Fibroblast of lung (primary cell): ENCODE measurements around the gene DLGAP1.

ENCODE experiments used
- EZH2 ChIP-seq: IDR thresholded peaks from 2 replicates; pipeline ENCODE4 v1.5.1; 2012; ENCODE audit warnings: low read length, control low read depth, mild to moderate bottlenecking; ENCODE audit errors: missing control alignments
- TF ChIP-seq, protein P1 (sequence below), 2 donors: IDR thresholded peaks in 1 of 2; conservative IDR thresholded peaks in 1 of 2; 1 replicate in 1 of 2; 2 replicates in 1 of 2; pipeline ENCODE4 v1.5.1; 2011 to 2012; ENCODE audit warnings: low read length in 2 of 2, control low read depth in 1 of 2, inconsistent platforms in 1 of 2, low read depth in 1 of 2, mild to moderate bottlenecking in 1 of 2

GRCh38 chr18:3661989-3662388 is 793.1 kb downstream of the DLGAP1 start:
- no peak for TF ChIP-seq EZH2
- TF ChIP-seq, protein P1, sequence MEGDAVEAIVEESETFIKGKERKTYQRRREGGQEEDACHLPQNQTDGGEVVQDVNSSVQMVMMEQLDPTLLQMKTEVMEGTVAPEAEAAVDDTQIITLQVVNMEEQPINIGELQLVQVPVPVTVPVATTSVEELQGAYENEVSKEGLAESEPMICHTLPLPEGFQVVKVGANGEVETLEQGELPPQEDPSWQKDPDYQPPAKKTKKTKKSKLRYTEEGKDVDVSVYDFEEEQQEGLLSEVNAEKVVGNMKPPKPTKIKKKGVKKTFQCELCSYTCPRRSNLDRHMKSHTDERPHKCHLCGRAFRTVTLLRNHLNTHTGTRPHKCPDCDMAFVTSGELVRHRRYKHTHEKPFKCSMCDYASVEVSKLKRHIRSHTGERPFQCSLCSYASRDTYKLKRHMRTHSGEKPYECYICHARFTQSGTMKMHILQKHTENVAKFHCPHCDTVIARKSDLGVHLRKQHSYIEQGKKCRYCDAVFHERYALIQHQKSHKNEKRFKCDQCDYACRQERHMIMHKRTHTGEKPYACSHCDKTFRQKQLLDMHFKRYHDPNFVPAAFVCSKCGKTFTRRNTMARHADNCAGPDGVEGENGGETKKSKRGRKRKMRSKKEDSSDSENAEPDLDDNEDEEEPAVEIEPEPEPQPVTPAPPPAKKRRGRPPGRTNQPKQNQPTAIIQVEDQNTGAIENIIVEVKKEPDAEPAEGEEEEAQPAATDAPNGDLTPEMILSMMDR (conservative IDR thresholded peaks at IDR 0.05 in 1 of 2, IDR thresholded peaks at IDR 0.05 in 1 of 2; ENCODE audit: low read depth in 1 of 2, low read length in 2 of 2), result no peak
